K562 (cell line): ENCODE data around the gene HS2ST1. TPM values are rescaled to one million over a fixed set of nuclear protein-coding genes. Genes with fewer than 3 reads are reported as not detected.
A peak's percentile ranks its signal among the peaks of the same experiment; 100 is the strongest.

Experiments
- ATAC-seq: fragments of 200-7000 bp; cut with Tn5 transposase; 3 replicates; pipeline ENCODE4 v1.9.1; 2020; ENCODE audit warnings: moderate library complexity
- BruUV-seq: library from RNA; stranded (reverse); fragments of 400-500 nt; replicated peaks from 2 replicates; lab custom pipeline; 2021; lab: Mats Ljungman, UMichigan
- CTCF ChIA-PET: fragments of 300-600 bp; formaldehyde crosslinking; extraction: SDS; loops from one replicate; lab custom pipeline; 2021; ENCODE audit warnings: low intra/inter-chr PET ratio; lab: Yijun Ruan, JAX
- POLR2A ChIA-PET: fragments of 300-600, 350-650 bp; sonication (Branson Sonifier 250); formaldehyde crosslinking; extraction: SDS; loops from one replicate; lab custom pipeline; 2021; ENCODE audit warnings: antibody characterized with exemption, inconsistent platforms; lab: Yijun Ruan, JAX
- DNase-seq, 4 experiments: peaks; one replicate each; pipeline versions ENCODE4 v3.0.0 to v3.0.0-alpha.2; 2011 to 2018; ENCODE audit warnings: low spot score in 3 of 4, mixed read lengths in 3 of 4; ENCODE audit errors: extremely low read depth in 1 of 4
- FAIRE-seq: peaks from 2 replicates; lab custom pipeline; 2011; peaks lifted over from hg19 to GRCh38; lab: Jason Lieb, UNC
- H2AFZ ChIP-seq: 2 replicates; pipeline ENCODE4 v1.6.0; 2011; ENCODE audit warnings: low read depth, low read length, control low read depth, inconsistent platforms
- H3K27ac ChIP-seq: fragments of 200-600 bp; 3 replicates; pipeline ENCODE4 v1.8.0; 2011; ENCODE audit warnings: low read depth, mild to moderate bottlenecking, control low read depth, inconsistent platforms, low read length, moderate library complexity, mixed read lengths; ENCODE audit errors: extremely low read depth
- H3K27me3 ChIP-seq, 2 experiments: fragments of 300-600 bp in 1 of 2; 2 replicates in 1 of 2; 3 replicates in 1 of 2; pipeline versions ENCODE4 v1.6.0 to v1.8.0; 2011; ENCODE audit warnings: inconsistent platforms in 2 of 2, low read length in 2 of 2, mild to moderate bottlenecking in 1 of 2, mixed read lengths in 1 of 2, moderate library complexity in 1 of 2; ENCODE audit not compliant: control insufficient read depth in 2 of 2, insufficient read depth in 2 of 2
- H3K36me3 ChIP-seq: fragments of 300-600 bp; 3 replicates; pipeline ENCODE4 v1.8.0; 2011; ENCODE audit warnings: mild to moderate bottlenecking, low read length, inconsistent platforms; ENCODE audit not compliant: control insufficient read depth, insufficient read depth
- H3K4me1 ChIP-seq, 2 experiments: fragments of 200-600 bp in 1 of 2; replicated peaks in 1 of 2; 2 replicates in 1 of 2; 3 replicates in 1 of 2; pipeline versions ENCODE4 v1.5.1 to v1.8.0; 2011; ENCODE audit warnings: inconsistent platforms in 2 of 2, low read length in 2 of 2, mild to moderate bottlenecking in 1 of 2, mixed read lengths in 1 of 2, moderate library complexity in 1 of 2; ENCODE audit not compliant: control insufficient read depth in 2 of 2, insufficient read depth in 2 of 2
- H3K4me2 ChIP-seq: 2 replicates; pipeline ENCODE4 v1.6.1; 2011; ENCODE audit warnings: low read length, control low read depth, inconsistent platforms, mixed read lengths; ENCODE audit not compliant: insufficient read depth
- H3K4me3 ChIP-seq: fragments of 200-600 bp; sonication (generic), shearing (Covaris generic); 2 replicates; pipeline ENCODE4 v1.5.1; 2016; ENCODE audit warnings: control low read depth, inconsistent platforms
- H3K79me2 ChIP-seq: fragments of 200-600 bp; 3 replicates; pipeline ENCODE4 v1.8.0; 2011; ENCODE audit warnings: low read length, inconsistent platforms; ENCODE audit not compliant: control insufficient read depth, insufficient read depth
- H3K9ac ChIP-seq, 2 experiments: 2 replicates each; pipeline versions ENCODE4 v1.6.0 to v1.6.1; 2011; ENCODE audit warnings: low read depth in 2 of 2, low read length in 2 of 2, control low read depth in 1 of 2, inconsistent platforms in 1 of 2, mild to moderate bottlenecking in 1 of 2, mixed read lengths in 1 of 2; ENCODE audit not compliant: insufficient read depth in 1 of 2
- H3K9me1 ChIP-seq: one replicate; pipeline ENCODE4 v1.6.0; 2011; ENCODE audit warnings: inconsistent platforms, mild to moderate bottlenecking, low read length, moderate library complexity; ENCODE audit not compliant: control insufficient read depth, insufficient read depth
- H3K9me3 ChIP-seq: replicated peaks from 2 replicates; pipeline ENCODE4 v1.5.1; 2011; ENCODE audit warnings: low read depth, low read length, inconsistent platforms; ENCODE audit not compliant: control insufficient read depth, insufficient read depth
- H4K20me1 ChIP-seq: replicated peaks from 2 replicates; pipeline ENCODE4 v1.6.1; 2011; ENCODE audit warnings: low read length, inconsistent platforms, mixed read lengths; ENCODE audit not compliant: control insufficient read depth, insufficient read depth
- NR4A1 ChIP-seq, 2 experiments: fragments of 250-450 bp in 1 of 2; fragments of 450-650 bp in 1 of 2; sonication (Bioruptor Pico) in 1 of 2; IDR thresholded peaks; 2 replicates each; pipeline versions ENCODE4 v1.4.0 to v1.6.1; 2016 to 2020; ENCODE audit warnings: mild to moderate bottlenecking in 2 of 2, missing compliant biosample characterization in 1 of 2, missing genetic modification characterization in 1 of 2, moderate library complexity in 1 of 2
- ZNF592 ChIP-seq: fragments of 450-650 bp; IDR thresholded peaks from 2 replicates; pipeline ENCODE4 v1.6.1; 2017; ENCODE audit warnings: antibody characterized with exemption, mild to moderate bottlenecking
- WGBS: fragments of 100-300 bp; shearing (Covaris generic); methylation state at CpG from one replicate; pipeline ENCODE4 v1.1.6; 2016; ENCODE audit warnings: low coverage, mixed read lengths; ENCODE audit not compliant: insufficient coverage; ENCODE audit errors: missing lambda C conversion rate; 5-methylcytosine and 5-hydroxymethylcytosine counted together
- in situ Hi-C: fragments of 300-500 bp; cut with MboI; formaldehyde crosslinking; loops from 4 replicates; pipeline ENCODE4 v1.15.0; 2018; ENCODE audit warnings: inconsistent platforms, mixed read lengths
- intact Hi-C: fragments of 100-400 bp; cut with micrococcal nuclease; formaldehyde crosslinking; loops from 2 replicates; pipeline ENCODE4 v1.14.2; 2022
- polyA plus RNA-seq, 8 experiments: library from polyadenylated mRNA; depleted of rRNA in 4 of 8; stranded (reverse) in 5 of 8; unstranded in 3 of 8; fragments of >200 nt; fragmentation: Nextera tagmentation in 2 of 8; fragmentation: Illumina TruSeq in 1 of 8; extraction: Ambion mirVana in 2 of 8; extraction: Trizol in 1 of 8; gene quantifications; 2 replicates each; pipeline versions ENCODE4 v1.2.1 to v1.2.3, GENCODE V29; 2011 to 2014; ENCODE audit warnings: inconsistent platforms in 1 of 8, missing spikeins in 1 of 8
- total RNA-seq, 7 experiments: library from RNA; depleted of rRNA in 6 of 7; stranded (reverse); fragments of >200 nt in 6 of 7; fragmentation: Illumina TruSeq in 2 of 7; extraction: Trizol in 2 of 7; gene quantifications; 2 replicates each; pipeline versions ENCODE4 v1.2.1 to v1.2.3, GENCODE V29; 2011 to 2021; ENCODE audit warnings: low replicate concordance in 1 of 7

Gene HS2ST1
- total and polyA plus RNA-seq, 9 of the 15 experiments (the other 6 are each of a cell fraction or from before 2014, with no cell fraction given): 7.7 to 43.3 (median 25.8) TPM

GRCh38 chr1:86992861-86993260 lies 78.4 kb downstream of the HS2ST1 start:
- no peak overlapping the region for H3K4me3 ChIP-seq
- BruUV-seq: no TSS peak

More at GRCh38 chr1:86992861-86993260, 78.4 kb downstream of the HS2ST1 start:
- Histone ChIP-seq H3K36me3 (no peaks in the 10 kb centered on the region), H3K4me1 (peaks cover 15 to 57% of the 10 kb centered on the region in 2 experiments), H3K4me2 (peak overlapping the region; percentile 46; the same call in 1 of the 2 replicates), H2AFZ (no peak overlapping the region), H3K27ac (peak overlapping the region; percentile 77), H3K9ac (peak overlapping the region in 1 of 2 experiments; percentile 48; a peak in 2 of 4 replicates), H3K9me1 (no peaks in the 10 kb centered on the region), H3K9me3 (no peaks in the 10 kb centered on the region), H4K20me1 (no peaks in the 10 kb centered on the region), H3K27me3 (no peaks in the 10 kb centered on the region), H3K79me2 (peaks cover 69% of the 10 kb centered on the region)
- ChIA-PET POLR2A (interaction anchor here (0.8 to 1.7 kb wide), 4 partner anchors 15 to 79 kb away, joined by 3 to 6 read pairs (median 4); partner anchors contain the start of genes HS2ST1 and SELENOF), CTCF (no interaction called here)
- TF ChIP-seq NR4A1 (CRISPR knock-in tag; IDR thresholded peaks at IDR 0.05) (no peak), NR4A1 (tag; IDR thresholded peaks at IDR 0.05) (no peak), ZNF592 (peak; percentile 47; the same call in 1 of the 2 replicates)
- in situ Hi-C loops: no loop called here
- 11% methylated on average over 2 of the region's 2 CpGs for WGBS
- ATAC-seq (no peak; the same call in 2 of the 3 replicates), DNase-seq (peak in 1 of 4 experiments; percentile 23), FAIRE-seq (no peak)
- intact Hi-C loops: loop anchor here (1.0 kb wide), 1 partner anchor 79 kb away; the partner anchor contains the start of genes HS2ST1 and SELENOF
